ENCODE results near the gene LRRC31. TPM values are rescaled to one million over a fixed set of nuclear protein-coding genes. Genes with fewer than 3 reads are reported as not detected.

LRRC31 gene
- total RNA-seq (2014; rRNA removed; shearing (Covaris generic); ENCODE audit: low replicate concordance) = not detected in 2 replicates

- Histone ChIP-seq H3K36me3 (ENCODE audit: insufficient read depth, low read length) (no peaks in the 10 kb centered on the region), H3K9ac (ENCODE audit: low read length) (no peak within 1 kb of the TSS), H3K79me2 (ENCODE audit: low read length) (no peaks in the 10 kb centered on the region), H2AFZ (ENCODE audit: low read length) (no peak within 1 kb of the TSS), H3K9me2 (replicated peaks; ENCODE audit: insufficient read depth, low read length) (no peaks in the 10 kb centered on the region), H3K4me2 (ENCODE audit: low read depth, low read length, poor library complexity, severe bottlenecking) (peak within 1 kb of the TSS; percentile 10), H3K4me3 (ENCODE audit: low read length) (no peak within 1 kb of the TSS), H4K20me1 (ENCODE audit: insufficient read depth, low read depth, low read length) (no peaks in the 10 kb centered on the region), H3K9me3 (ENCODE audit: low read length) (no peaks in the 10 kb centered on the region), H3K4me1 (ENCODE audit: low read length) (peaks cover 18% of the 10 kb centered on the region), H3K27ac (ENCODE audit: low read length) (no peak within 1 kb of the TSS), H3K27me3 (ENCODE audit: low read length) (no peaks in the 10 kb centered on the region)
- no peak for DNase-seq
Measured at GRCh38 chr3:169869484-169870220, at the start of gene LRRC31. Gene LRRC31 (minus strand): TSS chr3:169869935. CDS start chr3:169869807, 128 bp downstream.

GRCh38 chr3:169914321-169914720, 44.6 kb upstream of the LRRC31 start:
- Histone ChIP-seq H3K36me3 (ENCODE audit: insufficient read depth, low read length) (no peaks in the 10 kb centered on the region), H3K4me2 (ENCODE audit: low read depth, low read length, poor library complexity, severe bottlenecking) (no peak overlapping the region), H4K20me1 (ENCODE audit: insufficient read depth, low read depth, low read length) (no peaks in the 10 kb centered on the region), H3K27me3 (ENCODE audit: low read length) (no peaks in the 10 kb centered on the region), H3K4me3 (ENCODE audit: low read length) (no peak overlapping the region), H2AFZ (ENCODE audit: low read length) (no peak overlapping the region), H3K27ac (ENCODE audit: low read length) (no peak overlapping the region), H3K9ac (ENCODE audit: low read length) (no peak overlapping the region), H3K9me2 (replicated peaks; ENCODE audit: insufficient read depth, low read length) (no peaks in the 10 kb centered on the region), H3K79me2 (ENCODE audit: low read length) (no peaks in the 10 kb centered on the region), H3K4me1 (ENCODE audit: low read length) (peaks cover 3% of the 10 kb centered on the region; the same call in 1 of the 2 replicates), H3K9me3 (ENCODE audit: low read length) (no peaks in the 10 kb centered on the region)
- no peak for DNase-seq

GRCh38 chr3:169913323-169913722, 43.6 kb upstream of the LRRC31 start:
- Histone ChIP-seq H3K4me2 (ENCODE audit: low read depth, low read length, poor library complexity, severe bottlenecking) (no peak overlapping the region), H3K79me2 (ENCODE audit: low read length) (no peaks in the 10 kb centered on the region), H3K36me3 (ENCODE audit: insufficient read depth, low read length) (no peaks in the 10 kb centered on the region), H3K4me1 (ENCODE audit: low read length) (peaks cover under 1% of the 10 kb centered on the region; the same call in 1 of the 2 replicates), H3K4me3 (ENCODE audit: low read length) (no peak overlapping the region), H3K9ac (ENCODE audit: low read length) (no peak overlapping the region), H3K27ac (ENCODE audit: low read length) (no peak overlapping the region), H3K27me3 (ENCODE audit: low read length) (no peaks in the 10 kb centered on the region), H4K20me1 (ENCODE audit: insufficient read depth, low read depth, low read length) (no peaks in the 10 kb centered on the region), H3K9me2 (replicated peaks; ENCODE audit: insufficient read depth, low read length) (no peaks in the 10 kb centered on the region), H3K9me3 (ENCODE audit: low read length) (no peaks in the 10 kb centered on the region), H2AFZ (ENCODE audit: low read length) (no peak overlapping the region)
- no peak for DNase-seq

GRCh38 chr3:169911272-169911671, 41.5 kb upstream of the LRRC31 start, which contains the start of gene SAMD7:
Gene SAMD7 (plus strand): TSS chr3:169911572. CDS start chr3:169919499, 7,927 bp downstream.
- Histone ChIP-seq H3K36me3 (ENCODE audit: insufficient read depth, low read length) (no peaks in the 10 kb centered on the region), H3K27me3 (ENCODE audit: low read length) (no peaks in the 10 kb centered on the region), H3K79me2 (ENCODE audit: low read length) (no peaks in the 10 kb centered on the region), H3K27ac (ENCODE audit: low read length) (no peak within 1 kb of the TSS), H3K4me2 (ENCODE audit: low read depth, low read length, poor library complexity, severe bottlenecking) (no peak within 1 kb of the TSS), H3K4me1 (ENCODE audit: low read length) (no peaks in the 10 kb centered on the region), H3K9me3 (ENCODE audit: low read length) (no peaks in the 10 kb centered on the region), H3K9me2 (replicated peaks; ENCODE audit: insufficient read depth, low read length) (no peaks in the 10 kb centered on the region), H4K20me1 (ENCODE audit: insufficient read depth, low read depth, low read length) (no peaks in the 10 kb centered on the region), H3K9ac (ENCODE audit: low read length) (no peak within 1 kb of the TSS), H2AFZ (ENCODE audit: low read length) (no peak within 1 kb of the TSS), H3K4me3 (ENCODE audit: low read length) (no peak within 1 kb of the TSS)
- DNase-seq = no peak

- H2AFZ ChIP-seq (ENCODE audit: low read length) = no peak overlapping the region
- no peak overlapping the region for H3K4me3 ChIP-seq (ENCODE audit: low read length)
- no peak overlapping the region for H3K9ac ChIP-seq (ENCODE audit: low read length)
- no peaks in the 10 kb centered on the region for H3K79me2 ChIP-seq (ENCODE audit: low read length)
- no peak overlapping the region for H3K4me2 ChIP-seq (ENCODE audit: low read depth, low read length, poor library complexity, severe bottlenecking)
- DNase-seq = no peak
- no peaks in the 10 kb centered on the region for H3K36me3 ChIP-seq (ENCODE audit: insufficient read depth, low read length)
- H3K9me2 ChIP-seq (replicated peaks; ENCODE audit: insufficient read depth, low read length) = no peaks in the 10 kb centered on the region
- H4K20me1 ChIP-seq (ENCODE audit: insufficient read depth, low read depth, low read length) = no peaks in the 10 kb centered on the region
- H3K4me1 ChIP-seq (ENCODE audit: low read length) = no peaks in the 10 kb centered on the region
- H3K27ac ChIP-seq (ENCODE audit: low read length) = no peak overlapping the region
- no peaks in the 10 kb centered on the region for H3K9me3 ChIP-seq (ENCODE audit: low read length)
- H3K27me3 ChIP-seq (ENCODE audit: low read length) = no peaks in the 10 kb centered on the region
Measured at GRCh38 chr3:169907944-169908343, 38.2 kb upstream of the LRRC31 start.

- no peaks in the 10 kb centered on the region for H3K79me2 ChIP-seq (ENCODE audit: low read length)
- no peaks in the 10 kb centered on the region for H3K9me2 ChIP-seq (replicated peaks; ENCODE audit: insufficient read depth, low read length)
- no peaks in the 10 kb centered on the region for H3K36me3 ChIP-seq (ENCODE audit: insufficient read depth, low read length)
- H3K27ac ChIP-seq (ENCODE audit: low read length) = no peak overlapping the region
- no peak overlapping the region for H3K4me2 ChIP-seq (ENCODE audit: low read depth, low read length, poor library complexity, severe bottlenecking)
- no peaks in the 10 kb centered on the region for H3K27me3 ChIP-seq (ENCODE audit: low read length)
- no peak overlapping the region for H2AFZ ChIP-seq (ENCODE audit: low read length)
- no peaks in the 10 kb centered on the region for H3K4me1 ChIP-seq (ENCODE audit: low read length)
- H3K4me3 ChIP-seq (ENCODE audit: low read length) = no peak overlapping the region
- no peak for DNase-seq
- H3K9me3 ChIP-seq (ENCODE audit: low read length) = no peaks in the 10 kb centered on the region
- no peak overlapping the region for H3K9ac ChIP-seq (ENCODE audit: low read length)
- no peaks in the 10 kb centered on the region for H4K20me1 ChIP-seq (ENCODE audit: insufficient read depth, low read depth, low read length)
Measured at GRCh38 chr3:169907476-169907875, 37.7 kb upstream of the LRRC31 start.

GRCh38 chr3:169905404-169905803, 35.7 kb upstream of the LRRC31 start:
- H3K4me1 ChIP-seq (ENCODE audit: low read length) = no peaks in the 10 kb centered on the region
- H4K20me1 ChIP-seq (ENCODE audit: insufficient read depth, low read depth, low read length) = no peaks in the 10 kb centered on the region
- H3K9me3 ChIP-seq (ENCODE audit: low read length) = no peaks in the 10 kb centered on the region
- no peak for DNase-seq
- no peak overlapping the region for H3K4me2 ChIP-seq (ENCODE audit: low read depth, low read length, poor library complexity, severe bottlenecking)
- H2AFZ ChIP-seq (ENCODE audit: low read length) = no peak overlapping the region
- no peak overlapping the region for H3K27ac ChIP-seq (ENCODE audit: low read length)
- no peak overlapping the region for H3K4me3 ChIP-seq (ENCODE audit: low read length)
- no peak overlapping the region for H3K9ac ChIP-seq (ENCODE audit: low read length)
- H3K27me3 ChIP-seq (ENCODE audit: low read length) = no peaks in the 10 kb centered on the region
- H3K36me3 ChIP-seq (ENCODE audit: insufficient read depth, low read length) = no peaks in the 10 kb centered on the region
- H3K9me2 ChIP-seq (replicated peaks; ENCODE audit: insufficient read depth, low read length) = no peaks in the 10 kb centered on the region
- H3K79me2 ChIP-seq (ENCODE audit: low read length) = no peaks in the 10 kb centered on the region

GRCh38 chr3:169901453-169901852, 31.7 kb upstream of the LRRC31 start:
- Histone ChIP-seq H3K27me3 (ENCODE audit: low read length) (no peaks in the 10 kb centered on the region), H3K27ac (ENCODE audit: low read length) (no peak overlapping the region), H3K79me2 (ENCODE audit: low read length) (no peaks in the 10 kb centered on the region), H3K9me2 (replicated peaks; ENCODE audit: insufficient read depth, low read length) (no peaks in the 10 kb centered on the region), H3K9ac (ENCODE audit: low read length) (no peak overlapping the region), H3K4me1 (ENCODE audit: low read length) (peaks cover 11% of the 10 kb centered on the region), H3K4me2 (ENCODE audit: low read depth, low read length, poor library complexity, severe bottlenecking) (no peak overlapping the region), H2AFZ (ENCODE audit: low read length) (no peak overlapping the region), H4K20me1 (ENCODE audit: insufficient read depth, low read depth, low read length) (no peaks in the 10 kb centered on the region), H3K36me3 (ENCODE audit: insufficient read depth, low read length) (no peaks in the 10 kb centered on the region), H3K4me3 (ENCODE audit: low read length) (no peak overlapping the region), H3K9me3 (ENCODE audit: low read length) (no peaks in the 10 kb centered on the region)
- DNase-seq = no peak
